PFSK-1 (cell line): Measurements from ENCODE around the gene SLC36A4.

ENCODE experiments used
- FOXP2 ChIP-seq: optimal IDR thresholded peaks from 2 replicates; pipeline ENCODE3; 2011; ENCODE audit warnings: borderline replicate concordance, control low read depth, inconsistent platforms; ENCODE audit not compliant: insufficient read depth; ENCODE audit errors: extremely low read length, extremely low read depth
- POLR2AphosphoS5 ChIP-seq: IDR thresholded peaks from 2 replicates; pipeline ENCODE4 v1.6.1; 2012; ENCODE audit warnings: low read depth, mild to moderate bottlenecking, control low read depth, low read length, moderate library complexity
- SIN3A ChIP-seq: IDR thresholded peaks from 2 replicates; pipeline ENCODE4 v1.6.1; 2012; ENCODE audit warnings: mild to moderate bottlenecking, low read length, moderate library complexity, borderline replicate concordance; ENCODE audit not compliant: insufficient read depth
- TAF1 ChIP-seq: IDR thresholded peaks from 2 replicates; pipeline ENCODE4 v1.6.1; 2012; ENCODE audit warnings: low read length, control low read depth, borderline replicate concordance; ENCODE audit not compliant: insufficient read depth
- TF ChIP-seq, protein P1 (sequence below), 2 experiments: IDR thresholded peaks; 2 replicates each; pipeline versions ENCODE4 v1.6.1 to v1.8.0; 2011 to 2012; ENCODE audit warnings: low read depth in 2 of 2, low read length in 2 of 2, control low read depth in 1 of 2, inconsistent platforms in 1 of 2, mild to moderate bottlenecking in 1 of 2, moderate library complexity in 1 of 2; ENCODE audit not compliant: insufficient read depth in 1 of 2

SLC36A4 gene

DNA sequence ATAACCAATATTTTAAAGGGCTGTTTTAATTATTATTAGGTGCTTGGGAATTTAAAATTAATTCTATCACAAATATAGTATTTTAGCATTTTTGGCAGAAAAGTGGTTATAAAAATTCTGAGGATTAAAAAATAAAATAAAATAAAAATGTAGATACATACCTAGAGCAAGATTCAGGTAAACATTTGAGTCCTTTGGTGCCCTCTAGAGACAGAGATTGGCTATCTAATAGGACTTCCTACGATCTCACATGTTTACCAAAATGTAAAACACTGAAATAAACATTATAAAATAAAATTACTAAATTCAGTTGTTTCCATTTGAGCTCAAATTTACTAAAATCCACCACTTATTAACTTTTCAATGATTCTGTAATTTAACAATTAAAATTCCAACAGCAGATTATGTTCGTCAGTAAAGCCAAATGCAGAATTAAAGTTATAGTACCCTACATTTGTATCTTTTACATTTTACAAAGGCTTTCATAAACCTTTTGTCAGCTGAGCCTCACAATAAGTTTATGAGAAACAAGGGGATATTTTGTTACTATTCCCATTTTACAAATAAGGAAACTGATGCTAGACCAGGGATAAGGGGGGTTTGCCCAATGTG, 27.7 kb downstream of the SLC36A4 start:
- TF ChIP-seq TAF1 = no peak
- TF ChIP-seq FOXP2 = no peak
- TF ChIP-seq POLR2AphosphoS5 = no peak

DNA sequence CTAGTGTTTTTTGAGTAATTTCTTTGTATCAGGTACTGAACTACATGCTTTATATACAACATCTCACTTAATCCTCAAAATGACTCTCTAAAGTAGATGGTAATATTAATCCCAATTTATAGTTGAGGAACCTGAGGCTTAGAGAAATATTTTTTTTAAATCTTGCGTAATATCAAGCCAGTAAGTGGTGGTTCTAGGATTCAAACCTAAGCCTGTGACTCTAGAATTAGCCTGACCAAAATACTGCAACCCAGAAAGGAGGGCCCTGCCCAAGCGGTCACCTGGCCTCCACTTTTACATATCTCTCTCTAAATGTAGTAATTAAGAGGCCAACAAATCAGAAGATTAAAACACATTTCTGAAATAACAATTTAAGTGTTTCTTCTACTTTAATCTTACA, 28.6 kb downstream of the SLC36A4 start:
- TF ChIP-seq SIN3A (no peak), POLR2AphosphoS5 (no peak), TAF1 (no peak), FOXP2 (no peak)
- TF ChIP-seq, protein P1, sequence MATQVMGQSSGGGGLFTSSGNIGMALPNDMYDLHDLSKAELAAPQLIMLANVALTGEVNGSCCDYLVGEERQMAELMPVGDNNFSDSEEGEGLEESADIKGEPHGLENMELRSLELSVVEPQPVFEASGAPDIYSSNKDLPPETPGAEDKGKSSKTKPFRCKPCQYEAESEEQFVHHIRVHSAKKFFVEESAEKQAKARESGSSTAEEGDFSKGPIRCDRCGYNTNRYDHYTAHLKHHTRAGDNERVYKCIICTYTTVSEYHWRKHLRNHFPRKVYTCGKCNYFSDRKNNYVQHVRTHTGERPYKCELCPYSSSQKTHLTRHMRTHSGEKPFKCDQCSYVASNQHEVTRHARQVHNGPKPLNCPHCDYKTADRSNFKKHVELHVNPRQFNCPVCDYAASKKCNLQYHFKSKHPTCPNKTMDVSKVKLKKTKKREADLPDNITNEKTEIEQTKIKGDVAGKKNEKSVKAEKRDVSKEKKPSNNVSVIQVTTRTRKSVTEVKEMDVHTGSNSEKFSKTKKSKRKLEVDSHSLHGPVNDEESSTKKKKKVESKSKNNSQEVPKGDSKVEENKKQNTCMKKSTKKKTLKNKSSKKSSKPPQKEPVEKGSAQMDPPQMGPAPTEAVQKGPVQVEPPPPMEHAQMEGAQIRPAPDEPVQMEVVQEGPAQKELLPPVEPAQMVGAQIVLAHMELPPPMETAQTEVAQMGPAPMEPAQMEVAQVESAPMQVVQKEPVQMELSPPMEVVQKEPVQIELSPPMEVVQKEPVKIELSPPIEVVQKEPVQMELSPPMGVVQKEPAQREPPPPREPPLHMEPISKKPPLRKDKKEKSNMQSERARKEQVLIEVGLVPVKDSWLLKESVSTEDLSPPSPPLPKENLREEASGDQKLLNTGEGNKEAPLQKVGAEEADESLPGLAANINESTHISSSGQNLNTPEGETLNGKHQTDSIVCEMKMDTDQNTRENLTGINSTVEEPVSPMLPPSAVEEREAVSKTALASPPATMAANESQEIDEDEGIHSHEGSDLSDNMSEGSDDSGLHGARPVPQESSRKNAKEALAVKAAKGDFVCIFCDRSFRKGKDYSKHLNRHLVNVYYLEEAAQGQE (IDR thresholded peaks at IDR 0.05; ENCODE audit: insufficient read depth in 1 of 2, low read depth in 2 of 2, low read length in 2 of 2) = no peak

DNA sequence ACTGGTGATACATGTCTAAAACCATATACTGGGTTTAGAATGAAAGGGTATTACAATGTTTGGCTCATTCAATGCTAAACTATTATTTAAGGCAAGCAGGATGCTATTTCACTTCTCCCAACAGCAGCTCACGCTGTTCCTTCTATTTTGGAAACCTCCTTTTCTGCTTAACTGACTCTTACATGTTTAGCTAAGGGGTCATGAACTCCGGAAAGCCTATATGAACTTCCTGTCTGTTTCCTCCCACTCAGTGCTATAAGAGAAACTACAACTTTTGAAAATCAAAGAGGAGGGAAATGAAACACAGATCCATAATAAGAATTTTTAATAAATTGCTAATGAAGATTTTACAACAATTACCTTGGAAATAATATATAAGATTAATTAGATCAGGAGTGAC, 30.9 kb downstream of the SLC36A4 start:
- TF ChIP-seq, protein P1 (IDR thresholded peaks at IDR 0.05; ENCODE audit: insufficient read depth in 1 of 2, low read depth in 2 of 2, low read length in 2 of 2) = no peak
- TF ChIP-seq POLR2AphosphoS5 (no peak), FOXP2 (no peak), SIN3A (no peak), TAF1 (no peak)

DNA sequence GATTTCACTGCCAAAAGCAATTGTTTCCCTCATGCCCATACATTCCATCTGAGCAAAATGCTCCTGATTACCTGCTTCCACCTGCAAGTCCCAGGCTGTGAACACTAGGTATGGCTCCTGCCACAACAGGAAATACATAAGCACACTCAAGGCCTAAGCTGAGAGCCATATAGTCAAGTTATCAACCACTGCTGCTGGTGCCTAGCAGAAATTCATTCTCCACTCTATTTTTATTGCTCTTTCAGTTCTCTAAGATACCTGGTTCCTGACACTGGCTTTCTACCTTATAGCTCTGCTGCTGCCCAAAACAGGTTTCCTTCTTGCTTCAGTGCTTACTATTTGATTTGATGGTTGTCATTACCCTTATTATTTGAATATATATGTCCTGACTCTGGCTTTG, 31.6 kb downstream of the SLC36A4 start:
- TF ChIP-seq, protein P1 (IDR thresholded peaks at IDR 0.05; ENCODE audit: insufficient read depth in 1 of 2, low read depth in 2 of 2, low read length in 2 of 2) = no peak
- TF ChIP-seq TAF1 (no peak), POLR2AphosphoS5 (no peak), FOXP2 (no peak), SIN3A (no peak)

DNA sequence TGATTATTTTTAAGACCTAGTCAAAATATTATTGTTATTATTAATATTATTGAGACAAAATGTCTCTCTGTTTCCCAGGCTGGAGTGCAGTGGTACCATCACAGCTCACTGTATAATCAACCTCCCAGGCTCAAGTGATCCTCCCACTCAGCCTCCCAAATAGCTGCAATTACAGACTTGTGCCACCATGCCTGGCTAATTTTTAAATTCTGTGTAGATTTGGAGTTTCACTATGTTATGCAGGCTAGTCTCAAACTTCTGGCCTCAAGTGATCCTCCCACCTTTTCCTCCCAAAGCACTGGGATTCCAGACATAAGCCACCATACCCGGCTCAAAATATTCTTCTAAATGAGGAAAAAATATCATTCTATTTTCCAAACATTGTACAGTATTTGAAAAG, 37.0 kb downstream of the SLC36A4 start:
- no peak for TF ChIP-seq POLR2AphosphoS5
- TF ChIP-seq TAF1 = no peak

DNA sequence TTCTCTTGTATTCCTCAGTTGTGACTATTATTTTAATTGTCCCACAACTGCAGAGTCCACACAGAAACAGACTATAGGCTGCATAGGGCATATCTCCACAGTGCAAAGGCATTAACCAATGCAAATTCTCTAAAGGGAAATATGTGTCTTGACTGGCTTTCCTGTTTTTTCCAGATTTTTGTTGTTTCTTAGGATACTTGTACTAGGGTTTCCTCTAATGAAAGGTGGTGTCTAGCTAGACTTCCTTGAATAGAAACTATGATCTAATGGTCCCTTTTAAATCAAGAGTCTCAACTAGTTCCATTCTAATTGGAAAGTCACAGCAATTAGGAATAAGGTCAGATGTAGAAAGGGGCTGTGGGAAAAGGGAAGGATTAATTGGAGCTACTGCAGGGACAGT, 37.6 kb downstream of the SLC36A4 start:
- TF ChIP-seq TAF1 (no peak), POLR2AphosphoS5 (no peak), FOXP2 (no peak), SIN3A (no peak)
- TF ChIP-seq, protein P1 (IDR thresholded peaks at IDR 0.05; ENCODE audit: insufficient read depth in 1 of 2, low read depth in 2 of 2, low read length in 2 of 2) = no peak
